Tibial nerve (tissue), 4 donors: ENCODE data around the gene PPFIBP1.

Experiments used
- CTCF ChIP-seq, 5 experiments: fragments of 200-600 bp in 3 of 5; fragments of 450-650 bp in 2 of 5; sonication (generic) in 3 of 5; IDR thresholded peaks; one replicate each; pipeline ENCODE4 v1.5.1; 2016 to 2019; ENCODE audit warnings: antibody characterized with exemption in 5 of 5, mild to moderate bottlenecking in 3 of 5, moderate library complexity in 2 of 5
- EP300 ChIP-seq, 2 donors: sonication (generic); formaldehyde crosslinking; IDR thresholded peaks; one replicate each; pipeline ENCODE4 v1.6.1; 2017; ENCODE audit warnings: antibody characterized with exemption in 2 of 2, mild to moderate bottlenecking in 1 of 2
- POLR2A ChIP-seq, 2 donors: fragments of 450-650 bp; IDR thresholded peaks; one replicate each; pipeline ENCODE4 v1.6.1; 2017; ENCODE audit warnings: antibody characterized with exemption in 2 of 2, mild to moderate bottlenecking in 2 of 2, moderate library complexity in 2 of 2

- TF ChIP-seq EP300 (IDR thresholded peaks at IDR 0.05) (no peak), CTCF (IDR thresholded peaks at IDR 0.05) (no peak), POLR2A (IDR thresholded peaks at IDR 0.05) (no peak)
Measured at GRCh38 chr12:27685274-27685673, 161.3 kb downstream of the PPFIBP1 start.
